CD4-positive, alpha-beta T cell treated with Interleukin-12 subunit alpha and Interleukin-12 subunit beta, for 1 hour (primary cell): ENCODE measurements around the gene SLC39A7.
"Not testable (repeated sequence)": the region's sequence is repeated elsewhere in the genome, so short reads cannot be mapped to it uniquely, and the experiment has no call there.

Experiments
- DNase-seq: peaks from one replicate; pipeline ENCODE4 v3.0.0-alpha.2; 2020

Gene SLC39A7

GRCh38 chr6:33206027-33206863 lies 5.6 kb downstream of the SLC39A7 start:
- DNase-seq: no peak

GRCh38 chr6:33206864-33207551 lies 6.3 kb downstream of the SLC39A7 start:
- no peak for DNase-seq

GRCh38 chr6:33207552-33208090 lies 7.0 kb downstream of the SLC39A7 start:
- DNase-seq: peak; percentile 32

- peak; percentile 89 for DNase-seq
Measured at GRCh38 chr6:33208091-33208967, 7.7 kb downstream of the SLC39A7 start, which contains the start of gene RING1. TSS of gene RING1 (plus strand) at chr6:33208500. CDS start at chr6:33208823, 323 bp downstream.

GRCh38 chr6:33209856-33210255 lies 9.2 kb downstream of the SLC39A7 start:
- DNase-seq: no peak

- no peak for DNase-seq
Measured at GRCh38 chr6:33211136-33211535, 10.5 kb downstream of the SLC39A7 start.

- no peak for DNase-seq
Measured at GRCh38 chr6:33211666-33212422, 11.2 kb downstream of the SLC39A7 start.

GRCh38 chr6:33212857-33213165 lies 12.1 kb downstream of the SLC39A7 start:
- DNase-seq: no peak

GRCh38 chr6:33213166-33213988 lies 12.7 kb downstream of the SLC39A7 start:
- DNase-seq: peak; percentile 26

GRCh38 chr6:33213989-33214335 lies 13.3 kb downstream of the SLC39A7 start:
- DNase-seq: no peak

- DNase-seq: no peak
Measured at GRCh38 chr6:33215271-33216116, 14.8 kb downstream of the SLC39A7 start.

- DNase-seq: no peak
Measured at GRCh38 chr6:33216117-33216649, 15.5 kb downstream of the SLC39A7 start.

GRCh38 chr6:33217246-33217645 lies 16.6 kb downstream of the SLC39A7 start:
- DNase-seq: no peak

- no peak for DNase-seq
Measured at GRCh38 chr6:33217681-33218080, 17.0 kb downstream of the SLC39A7 start.

GRCh38 chr6:33226503-33227120 lies 25.9 kb downstream of the SLC39A7 start:
- DNase-seq: not testable (repeated sequence)

- no peak for DNase-seq
Measured at GRCh38 chr6:33235221-33235634, 34.6 kb downstream of the SLC39A7 start.

GRCh38 chr6:33236328-33236727 lies 35.7 kb downstream of the SLC39A7 start:
- DNase-seq: no peak

GRCh38 chr6:33236852-33237251 lies 36.2 kb downstream of the SLC39A7 start:
- no peak for DNase-seq

GRCh38 chr6:33237741-33238140 lies 37.1 kb downstream of the SLC39A7 start:
- DNase-seq: no peak

- DNase-seq: peak; percentile 1
Measured at GRCh38 chr6:33241968-33242367, 41.3 kb downstream of the SLC39A7 start.
